Measurements from ENCODE around the gene WSB1.
A peak's percentile ranks its signal among the peaks of the same experiment; 100 is the strongest.
"Not testable (repeated sequence)": the region's sequence is repeated elsewhere in the genome, so short reads cannot be mapped to it uniquely, and the experiment has no call there.

The WSB1 gene

GRCh38 chr17:27318228-27318627 lies 24.3 kb downstream of the WSB1 start:
- no peak for DNase-seq

DNA sequence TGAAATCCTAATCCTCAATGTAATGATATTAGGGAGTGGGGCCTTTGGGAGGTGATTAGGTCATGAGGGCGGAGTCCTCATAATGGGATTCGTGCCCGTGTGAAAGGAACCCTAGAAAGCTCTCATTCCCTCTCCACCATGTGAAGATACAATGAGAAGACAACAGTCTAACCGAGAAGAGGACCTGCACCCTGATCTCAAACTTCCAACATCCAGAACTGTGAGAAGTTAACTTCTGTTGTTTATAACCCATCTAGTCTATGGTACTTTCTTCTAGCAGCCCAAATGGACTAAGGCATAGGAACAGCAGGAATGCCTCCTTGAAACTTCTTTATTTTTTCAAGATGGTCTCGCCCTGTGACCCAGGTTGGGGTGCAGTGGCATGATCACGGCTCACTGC lies 24.7 kb downstream of the WSB1 start:
- DNase-seq, result no peak

- no peak for DNase-seq
These were observed 25.8 kb downstream of the WSB1 start for GRCh38 chr17:27319541-27320221.

- DNase-seq, result no peak
These were observed 26.3 kb downstream of the WSB1 start for GRCh38 chr17:27320222-27320560.

GRCh38 chr17:27321372-27321771 lies 27.5 kb downstream of the WSB1 start:
- no peak for DNase-seq

GRCh38 chr17:27322026-27322425 lies 28.1 kb downstream of the WSB1 start:
- no peak for DNase-seq

- no peak for DNase-seq
These were observed 29.0 kb downstream of the WSB1 start for GRCh38 chr17:27322690-27323508.

GRCh38 chr17:27323538-27324215 lies 29.8 kb downstream of the WSB1 start:
- no peak for DNase-seq

- no peak for DNase-seq
These were observed 30.9 kb downstream of the WSB1 start for GRCh38 chr17:27324771-27325339.

GRCh38 chr17:27326051-27326450 lies 32.1 kb downstream of the WSB1 start:
- DNase-seq, result no peak

DNA sequence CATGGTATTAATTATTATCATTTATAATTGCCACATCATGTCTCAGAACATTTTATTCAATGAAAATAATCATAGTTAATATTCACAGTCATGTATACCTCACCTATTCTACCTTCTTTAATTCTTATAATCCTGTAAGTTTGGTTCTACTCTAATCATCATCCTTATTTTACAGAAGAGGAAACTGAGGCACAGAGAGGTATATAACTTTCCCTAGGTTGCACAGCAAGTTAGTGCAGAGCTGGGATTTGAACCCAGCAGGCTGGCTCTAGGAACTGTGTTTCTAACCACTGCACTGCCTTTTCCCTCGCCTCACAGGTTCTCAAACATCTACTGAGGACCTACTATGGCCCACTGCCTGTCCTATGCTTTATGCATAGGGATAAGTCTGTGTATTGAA lies 32.7 kb downstream of the WSB1 start:
- DNase-seq, result no peak

GRCh38 chr17:27327397-27327796 lies 33.5 kb downstream of the WSB1 start:
- no peak for DNase-seq

DNA sequence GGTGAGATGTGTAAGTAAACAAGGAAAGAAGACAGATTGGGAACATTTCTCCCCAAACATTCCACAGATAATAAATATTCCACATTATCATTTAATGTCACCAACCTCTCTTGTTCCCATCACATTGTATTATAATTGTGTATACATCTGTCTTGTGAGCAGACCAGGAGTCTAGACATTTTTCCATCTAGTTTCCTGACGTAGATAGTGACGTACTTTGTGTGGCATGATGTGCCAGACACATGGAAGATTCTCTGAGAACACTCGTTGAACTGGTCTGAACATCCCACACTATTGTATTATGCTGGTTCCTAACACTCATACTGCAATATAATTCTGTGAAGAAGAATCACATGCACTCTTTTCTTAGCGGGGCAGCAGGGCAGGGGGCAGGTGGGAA lies 34.0 kb downstream of the WSB1 start:
- DNase-seq, result no peak

GRCh38 chr17:27328686-27329085 lies 34.8 kb downstream of the WSB1 start:
- DNase-seq, result not testable (repeated sequence)

GRCh38 chr17:27329146-27329805 lies 35.4 kb downstream of the WSB1 start:
- no peak for DNase-seq

GRCh38 chr17:27332047-27332393 lies 38.1 kb downstream of the WSB1 start:
- no peak for DNase-seq

DNA sequence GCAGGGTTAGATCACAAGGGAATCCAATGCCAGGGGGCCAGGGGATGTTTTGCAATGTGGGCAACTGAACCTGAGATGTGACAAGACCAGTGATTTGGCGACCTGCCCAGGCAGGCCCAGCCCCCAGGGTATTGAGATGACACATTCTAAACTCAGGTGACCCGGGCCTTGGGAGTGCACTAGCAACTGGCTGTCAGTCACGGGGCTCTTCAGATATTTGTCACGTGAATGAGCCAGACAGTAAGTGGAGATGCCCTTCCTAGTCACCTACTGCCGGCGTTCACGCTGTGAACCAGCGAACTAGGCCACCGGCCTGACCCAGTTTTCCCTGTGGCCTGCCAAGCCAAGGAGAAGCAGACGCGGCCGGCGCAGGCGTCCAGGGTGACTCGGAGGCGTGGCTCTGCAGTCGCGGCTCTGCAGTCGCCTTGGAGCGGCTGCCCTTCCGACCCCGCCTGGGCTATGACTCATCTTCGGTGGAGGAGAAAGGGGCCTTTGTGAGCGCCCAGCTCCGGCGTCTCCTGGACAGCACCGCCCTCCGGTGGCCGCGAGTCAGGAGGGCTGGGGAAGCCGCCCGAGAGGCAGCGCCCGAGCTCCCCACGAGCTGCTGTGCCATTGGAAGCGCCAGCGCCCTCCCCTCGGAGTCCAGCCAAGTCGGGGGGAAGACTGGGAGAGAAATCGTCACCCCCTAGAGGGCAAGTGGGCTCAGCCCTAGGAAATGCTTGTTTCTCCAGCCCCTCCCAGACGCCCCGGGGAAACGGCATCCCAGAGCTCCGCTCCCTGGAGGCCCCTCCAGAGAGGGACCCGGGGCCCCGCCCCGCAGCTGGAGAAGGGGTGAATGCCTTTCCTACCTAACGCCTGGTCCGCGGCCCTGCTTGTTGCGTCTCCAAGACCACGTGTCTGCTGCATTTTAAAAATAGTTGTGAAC lies 38.8 kb downstream of the WSB1 start:
- peak; percentile 76 for DNase-seq

GRCh38 chr17:27333410-27333980 lies 39.6 kb downstream of the WSB1 start:
- DNase-seq, result no peak

GRCh38 chr17:27336184-27336583 lies 42.3 kb downstream of the WSB1 start:
- no peak for DNase-seq

- no peak for DNase-seq
These were observed 44.6 kb downstream of the WSB1 start for GRCh38 chr17:27338536-27338985.

GRCh38 chr17:27339198-27339835 lies 45.4 kb downstream of the WSB1 start:
- DNase-seq, result no peak

Data from activated T-cell treated with anti-CD3 and anti-CD28 coated beads for 4 hours (primary cell).